ENCODE results near the gene ST3GAL2. TPM values are rescaled to one million over a fixed set of nuclear protein-coding genes. Genes with fewer than 3 reads are reported as not detected.
A peak's percentile ranks its signal among the peaks of the same experiment; 100 is the strongest.

ST3GAL2 gene
- total and polyA plus RNA-seq, 2 donors (not counting 1 experiment from before 2014, with no cell fraction given) = 18.2 to 71.3 TPM

DNA sequence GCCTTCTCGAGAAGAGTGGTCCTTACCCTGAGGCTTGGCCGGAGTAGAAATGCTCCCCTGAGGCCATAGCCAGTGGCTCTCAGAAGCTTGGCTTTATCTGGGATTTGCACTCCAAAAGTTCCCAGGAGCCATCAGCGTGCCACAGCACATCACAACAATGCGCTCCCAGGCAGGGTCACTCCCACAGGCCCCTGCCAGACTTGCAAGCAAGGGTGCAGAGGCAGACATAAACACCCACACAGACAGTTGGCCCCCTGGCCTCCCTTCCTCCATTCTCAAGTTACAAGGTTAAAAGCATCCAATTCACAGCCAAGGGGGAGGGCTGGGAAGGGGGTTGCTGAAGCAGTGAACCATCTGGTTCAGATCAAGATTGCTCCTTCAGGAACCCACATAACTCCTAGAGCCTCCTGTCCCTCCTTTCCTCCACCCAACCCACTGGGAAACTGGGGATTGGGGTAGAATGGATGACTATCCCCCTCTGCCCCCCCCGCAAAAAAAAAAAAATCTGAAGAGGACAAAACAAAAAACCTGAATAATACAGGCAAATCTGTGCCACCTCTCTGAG lies 1.8 kb downstream of the ST3GAL2 start:
- POLR2A ChIA-PET = interaction anchor here (3.2 to 3.3 kb wide), 2 partner anchors 17 to 57 kb away, joined by 19 to 23 read pairs; partner anchors contain the start of gene FCSK
- TF ChIP-seq CTCF (IDR thresholded peaks at IDR 0.05) (no peak), EZH2 (IDR thresholded peaks at IDR 0.05; ENCODE audit: borderline replicate concordance, insufficient read depth, low read depth, low read length, poor library complexity, severe bottlenecking) (no peak)

More for the DNA sequence above, 1.8 kb downstream of the ST3GAL2 start:
- Histone ChIP-seq H3K27me3 (replicated peaks in 1 of 4; ENCODE audit: control extremely low read depth in 1 of 4, control insufficient read depth in 3 of 4, insufficient read depth in 4 of 4, low read length in 3 of 4) (no peaks in the 10 kb centered on the region), H4K20me1 (ENCODE audit: control insufficient read depth, insufficient read depth, low read length, poor library complexity, severe bottlenecking) (peaks cover 19% of the 10 kb centered on the region), H3K4me2 (replicated peaks; ENCODE audit: low read depth, low read length, poor library complexity, severe bottlenecking) (peak overlapping the region; percentile 100), H3K4me1 (ENCODE audit: control insufficient read depth in 2 of 2, insufficient read depth in 2 of 2, low read length in 2 of 2) (peaks cover 56 to 61% of the 10 kb centered on the region in 2 donors), H3K36me3 (replicated peaks in 1 of 2; ENCODE audit: control extremely low read depth in 1 of 2, control insufficient read depth in 1 of 2, extremely low read depth in 1 of 2, insufficient read depth in 2 of 2, low read length in 1 of 2) (peaks cover 0 to 2% of the 10 kb centered on the region in 2 experiments), H3K9ac (ENCODE audit: low read length) (peak overlapping the region; percentile 77), H3K79me2 (ENCODE audit: control insufficient read depth, insufficient read depth, low read length) (peaks cover 56% of the 10 kb centered on the region), H2AFZ (ENCODE audit: insufficient read depth, low read depth, low read length, poor library complexity, severe bottlenecking) (no peak overlapping the region), H3K27ac (ENCODE audit: low read length in 2 of 2) (peak overlapping the region in 1 of 2 donors; percentile 9), H3K4me3 (ENCODE audit: control extremely low read depth in 1 of 5, extremely low read depth in 1 of 5, insufficient read depth in 1 of 5, low read depth in 2 of 5, low read length in 4 of 5) (peak overlapping the region in 4 of 5 experiments; percentile 66 to 73 (median 69)), H3K9me3 (ENCODE audit: control extremely low read depth in 1 of 3, control insufficient read depth in 2 of 3, insufficient read depth in 1 of 3, low read length in 2 of 3) (no peaks in the 10 kb centered on the region)
- CTCF ChIA-PET = interaction anchor here (0.7 to 0.8 kb wide), 2 partner anchors 17 to 18 kb away, joined by 4 to 5 read pairs; no protein-coding TSS in a partner anchor
- Mint-ChIP-seq H3K4me3 (peak overlapping the region; percentile 91), H3K27me3 (no peaks in the 10 kb centered on the region), H3K4me1 (peaks cover 60% of the 10 kb centered on the region), H3K9me3 (ENCODE audit: insufficient read depth) (no peaks in the 10 kb centered on the region), H3K27ac (peak overlapping the region; percentile 90)
- 96% methylated on average over 4 of the region's 5 CpGs for WGBS (ENCODE audit: insufficient coverage)
- ATAC-seq (ENCODE audit: low read depth) = no peak
- DNase-seq = no peak
- intact Hi-C loops (cut with micrococcal nuclease) = no loop called here

Measured in B cell (primary cell).